Measurements from ENCODE around the gene SPATC1L.

The SPATC1L gene

GRCh38 chr21:46182548-46183336, 1.5 kb downstream of the SPATC1L start:
- in situ Hi-C loops (cut with HindIII; ENCODE audit: low sequenced_read_pairs) = no loop called here
- no peak for DNase-seq (ENCODE audit: low read depth, low spot score)

GRCh38 chr21:46181953-46182547, 2.2 kb downstream of the SPATC1L start:
- no peak for TF ChIP-seq CTCF (IDR thresholded peaks at IDR 0.05; ENCODE audit: low read depth, low read length)
- no peak for DNase-seq (ENCODE audit: low read depth, low spot score)
- in situ Hi-C loops (cut with HindIII; ENCODE audit: low sequenced_read_pairs) = no loop called here
- no peak overlapping the region for H3K4me3 ChIP-seq (ENCODE audit: low read depth, low read length)

More at GRCh38 chr21:46182548-46183336, 1.5 kb downstream of the SPATC1L start:
- no peak overlapping the region for H3K4me3 ChIP-seq (ENCODE audit: low read depth, low read length)
- no peak for TF ChIP-seq CTCF (IDR thresholded peaks at IDR 0.05; ENCODE audit: low read depth, low read length)

GRCh38 chr21:46181436-46181835, 2.8 kb downstream of the SPATC1L start:
- no peak for DNase-seq (ENCODE audit: low read depth, low spot score)
- no peak for TF ChIP-seq CTCF (IDR thresholded peaks at IDR 0.05; ENCODE audit: low read depth, low read length)
- in situ Hi-C loops (cut with HindIII; ENCODE audit: low sequenced_read_pairs) = no loop called here
- H3K4me3 ChIP-seq (ENCODE audit: low read depth, low read length) = no peak overlapping the region

- in situ Hi-C loops (cut with HindIII; ENCODE audit: low sequenced_read_pairs) = no loop called here
These were observed 3.4 kb downstream of the SPATC1L start for GRCh38 chr21:46180778-46181391.

GRCh38 chr21:46180079-46180722, 4.1 kb downstream of the SPATC1L start:
- no peak for TF ChIP-seq CTCF (IDR thresholded peaks at IDR 0.05; ENCODE audit: low read depth, low read length)
- no peak for DNase-seq (ENCODE audit: low read depth, low spot score)
- in situ Hi-C loops (cut with HindIII; ENCODE audit: low sequenced_read_pairs) = no loop called here
- no peak overlapping the region for H3K4me3 ChIP-seq (ENCODE audit: low read depth, low read length)

More at GRCh38 chr21:46180778-46181391, 3.4 kb downstream of the SPATC1L start:
- no peak overlapping the region for H3K4me3 ChIP-seq (ENCODE audit: low read depth, low read length)
- TF ChIP-seq CTCF (IDR thresholded peaks at IDR 0.05; ENCODE audit: low read depth, low read length) = no peak
- DNase-seq (ENCODE audit: low read depth, low spot score) = no peak

GRCh38 chr21:46179708-46180078, 4.6 kb downstream of the SPATC1L start:
- H3K4me3 ChIP-seq (ENCODE audit: low read depth, low read length) = no peak overlapping the region
- no peak for TF ChIP-seq CTCF (IDR thresholded peaks at IDR 0.05; ENCODE audit: low read depth, low read length)
- no peak for DNase-seq (ENCODE audit: low read depth, low spot score)
- in situ Hi-C loops (cut with HindIII; ENCODE audit: low sequenced_read_pairs) = no loop called here
